Measurements from ENCODE around the gene BBC3. TPM values are rescaled to one million over a fixed set of nuclear protein-coding genes. Genes with fewer than 3 reads are reported as not detected.

The BBC3 gene
- polyA plus RNA-seq, 1 donor (not counting 4 experiments of a cell fraction or from before 2014, with no cell fraction given): 1.1 TPM

DNA sequence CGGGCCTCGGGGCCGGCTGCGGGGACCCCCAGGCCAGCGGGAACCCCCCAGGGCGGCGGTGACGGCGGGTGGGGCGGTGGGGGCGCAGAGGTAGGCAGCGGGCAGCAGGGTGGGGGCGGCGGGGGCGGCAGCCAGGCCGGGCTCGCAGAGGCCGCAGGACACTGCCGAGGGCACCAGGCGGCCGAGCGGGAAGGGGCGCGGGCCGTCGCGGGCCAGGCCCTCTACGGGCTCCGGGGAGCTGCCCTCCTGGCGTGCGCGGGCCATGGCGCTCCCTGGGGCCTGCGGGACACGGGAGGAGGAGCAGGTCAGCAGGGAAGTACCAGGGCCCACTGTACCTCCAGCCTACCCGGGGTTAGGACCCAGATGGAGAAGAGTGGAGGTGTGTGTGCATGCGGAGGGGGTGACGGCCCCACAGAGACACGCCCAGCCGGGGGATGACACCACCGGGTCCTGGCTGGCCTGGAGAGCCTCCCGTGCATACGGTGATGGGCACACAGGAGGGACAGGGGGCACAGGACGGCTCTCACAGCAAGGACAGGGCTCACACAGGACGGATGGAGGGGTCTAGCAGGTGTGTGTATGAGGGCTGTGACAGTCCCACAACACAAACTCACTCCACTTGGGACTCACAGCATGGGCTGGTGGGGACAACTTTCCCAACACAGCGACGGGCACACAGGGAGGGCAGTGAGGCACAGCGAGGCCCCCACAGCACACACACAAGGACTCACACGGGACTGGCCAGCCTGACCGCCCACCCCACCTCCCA, 2.6 kb downstream of the BBC3 start:
- H3K9me3 ChIP-seq (ENCODE audit: control insufficient read depth, low read depth, low read length): no peaks in the 10 kb centered on the region
- no peak overlapping the region for H2AFZ ChIP-seq (ENCODE audit: control insufficient read depth, low read length)
- no peaks in the 10 kb centered on the region for H4K20me1 ChIP-seq (ENCODE audit: control insufficient read depth, extremely low read depth, insufficient read depth, low read length)
- H3K9me1 ChIP-seq (ENCODE audit: control insufficient read depth, extremely low read depth, insufficient read depth, low read length): no peaks in the 10 kb centered on the region
- no peaks in the 10 kb centered on the region for H3K36me3 ChIP-seq (ENCODE audit: control insufficient read depth in 2 of 2, extremely low read depth in 1 of 2, insufficient read depth in 2 of 2, low read length in 2 of 2)
- peak overlapping the region; percentile 71 for H3K9ac ChIP-seq (ENCODE audit: control insufficient read depth, extremely low read depth, insufficient read depth, low read length)
- peaks cover 5% of the 10 kb centered on the region for H3K27me3 ChIP-seq (ENCODE audit: control insufficient read depth, extremely low read depth, insufficient read depth, low read length)
- H3K4me3 ChIP-seq (ENCODE audit: control insufficient read depth in 2 of 3, extremely low read depth in 1 of 3, insufficient read depth in 2 of 3, low read depth in 1 of 3, low read length in 3 of 3): peak overlapping the region; percentile 31 to 71 (median 59)
- no peak overlapping the region for H3K27ac ChIP-seq (ENCODE audit: control insufficient read depth, insufficient read depth, low read length)
- peaks cover 54% of the 10 kb centered on the region for H3K4me1 ChIP-seq (ENCODE audit: control insufficient read depth, extremely low read depth, insufficient read depth, low read length)
- dilution Hi-C loops (cut with MboI; ENCODE audit: extremely low pct_ligation_motif_present, low sequenced_read_pairs): no loop called here
- H3K79me2 ChIP-seq (ENCODE audit: control insufficient read depth, insufficient read depth, low read length): peaks cover 3% of the 10 kb centered on the region
- DNase-seq (ENCODE audit: low read depth, low spot score) (no peak), FAIRE-seq (no peak)
- TF ChIP-seq CTCF (optimal IDR thresholded peaks at IDR 0.05 in 1 of 3, IDR thresholded peaks at IDR 0.05 in 1 of 3, conservative IDR thresholded peaks at IDR 0.05 in 1 of 3; ENCODE audit: extremely low read depth in 1 of 3, insufficient read depth in 2 of 3, low read length in 3 of 3) (no peak), EZH2 (IDR thresholded peaks at IDR 0.05; ENCODE audit: low read length) (no peak)
- H3K4me2 ChIP-seq (ENCODE audit: control insufficient read depth, extremely low read depth, insufficient read depth, low read depth, low read length): peak overlapping the region; percentile 100

GRCh38 chr19:47227352-47228167, 3.4 kb downstream of the BBC3 start:
- Histone ChIP-seq H3K36me3 (ENCODE audit: control insufficient read depth in 2 of 2, extremely low read depth in 1 of 2, insufficient read depth in 2 of 2, low read length in 2 of 2) (no peaks in the 10 kb centered on the region), H2AFZ (ENCODE audit: control insufficient read depth, low read length) (peak overlapping the region; percentile 40), H3K9me1 (ENCODE audit: control insufficient read depth, extremely low read depth, insufficient read depth, low read length) (no peaks in the 10 kb centered on the region), H3K9me3 (ENCODE audit: control insufficient read depth, low read depth, low read length) (no peaks in the 10 kb centered on the region), H4K20me1 (ENCODE audit: control insufficient read depth, extremely low read depth, insufficient read depth, low read length) (no peaks in the 10 kb centered on the region), H3K4me1 (ENCODE audit: control insufficient read depth, extremely low read depth, insufficient read depth, low read length) (peaks cover 48% of the 10 kb centered on the region), H3K4me3 (ENCODE audit: control insufficient read depth in 2 of 3, extremely low read depth in 1 of 3, insufficient read depth in 2 of 3, low read depth in 1 of 3, low read length in 3 of 3) (peak overlapping the region; percentile 31 to 71 (median 49)), H3K9ac (ENCODE audit: control insufficient read depth, extremely low read depth, insufficient read depth, low read length) (peak overlapping the region; percentile 71), H3K27ac (ENCODE audit: control insufficient read depth, insufficient read depth, low read length) (peak overlapping the region; percentile 63), H3K4me2 (ENCODE audit: control insufficient read depth, extremely low read depth, insufficient read depth, low read depth, low read length) (peak overlapping the region; percentile 85), H3K27me3 (ENCODE audit: control insufficient read depth, extremely low read depth, insufficient read depth, low read length) (peaks cover 5% of the 10 kb centered on the region), H3K79me2 (ENCODE audit: control insufficient read depth, insufficient read depth, low read length) (peaks cover 3% of the 10 kb centered on the region)
- no peak for FAIRE-seq
- dilution Hi-C loops (cut with MboI; ENCODE audit: extremely low pct_ligation_motif_present, low sequenced_read_pairs): no loop called here
- TF ChIP-seq EZH2 (IDR thresholded peaks at IDR 0.05; ENCODE audit: low read length): no peak
- TF ChIP-seq CTCF (optimal IDR thresholded peaks at IDR 0.05 in 1 of 3, IDR thresholded peaks at IDR 0.05 in 1 of 3, conservative IDR thresholded peaks at IDR 0.05 in 1 of 3; ENCODE audit: extremely low read depth in 1 of 3, insufficient read depth in 2 of 3, low read length in 3 of 3): no peak
- no peak for DNase-seq (ENCODE audit: low read depth, low spot score)
